Measurements from ENCODE around the gene WDR91.

DNA sequence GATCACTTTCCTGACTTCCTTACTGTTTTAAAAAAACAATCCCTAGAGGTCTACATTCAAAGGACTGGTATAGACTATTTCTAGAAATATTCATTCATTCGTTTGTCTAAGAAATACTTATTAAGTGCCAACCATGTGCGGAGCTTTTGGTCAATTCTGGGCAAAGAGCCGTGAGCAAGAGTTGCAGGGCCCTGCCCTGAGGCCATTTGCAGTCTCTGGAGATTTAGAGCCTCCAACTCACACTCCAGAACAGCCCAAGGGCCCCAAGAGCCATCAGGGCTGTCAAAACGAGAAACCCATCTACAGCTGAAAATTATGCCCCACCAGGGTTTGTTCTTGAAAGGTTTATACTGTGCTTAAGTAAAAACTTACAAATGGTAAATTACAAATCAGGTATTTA, 16.2 kb downstream of the WDR91 start:
- TF ChIP-seq CTCF (IDR thresholded peaks at IDR 0.05; ENCODE audit: extremely low read depth in 1 of 2, insufficient read depth in 1 of 2, low read depth in 1 of 2, low read length in 2 of 2): no peak
- TF ChIP-seq POLR2A (IDR thresholded peaks at IDR 0.05; ENCODE audit: low read depth, low read length): no peak
- no peak for TF ChIP-seq POLR2AphosphoS5 (IDR thresholded peaks at IDR 0.05; ENCODE audit: insufficient read depth, low read depth, low read length)
- no peak for TF ChIP-seq JUN (IDR thresholded peaks at IDR 0.05; ENCODE audit: borderline replicate concordance, insufficient read depth, insufficient read length, low read depth)
- no peak for TF ChIP-seq MAX (IDR thresholded peaks at IDR 0.05; ENCODE audit: insufficient read depth, insufficient read length)
- no peak for TF ChIP-seq EZH2 (IDR thresholded peaks at IDR 0.05; ENCODE audit: borderline replicate concordance, low read depth, low read length, severe bottlenecking)
- no peak for TF ChIP-seq FOS (IDR thresholded peaks at IDR 0.05; ENCODE audit: borderline replicate concordance, insufficient read depth, low read length)
- TF ChIP-seq MYC (IDR thresholded peaks at IDR 0.05; ENCODE audit: low read depth, low read length): no peak

Measured in endothelial cell of umbilical vein (primary cell).